Stomach smooth muscle (tissue), 2 donors: ENCODE measurements around the gene AP5S1.

Experiments used
- H3K27ac ChIP-seq: one replicate; pipeline ENCODE4 v1.7.0; 2013; ENCODE audit warnings: mild to moderate bottlenecking, low read length, inconsistent platforms
- H3K27me3 ChIP-seq, 2 donors: one replicate each; pipeline ENCODE4 v1.7.0; 2013; ENCODE audit warnings: low read length in 2 of 2; ENCODE audit not compliant: insufficient read depth in 2 of 2, control insufficient read depth in 1 of 2
- H3K36me3 ChIP-seq, 2 donors: one replicate each; pipeline ENCODE4 v1.7.0; 2013; ENCODE audit warnings: low read length in 2 of 2; ENCODE audit not compliant: control insufficient read depth in 2 of 2, insufficient read depth in 2 of 2
- H3K4me1 ChIP-seq: one replicate; pipeline ENCODE4 v1.7.0; 2013; ENCODE audit warnings: low read length; ENCODE audit not compliant: control insufficient read depth, insufficient read depth
- H3K4me3 ChIP-seq, 2 donors: one replicate each; pipeline ENCODE4 v1.7.0; 2013; ENCODE audit warnings: low read length in 2 of 2
- H3K9ac ChIP-seq, 2 donors: one replicate each; pipeline ENCODE4 v1.7.0; 2013; ENCODE audit warnings: low read length in 2 of 2, mild to moderate bottlenecking in 1 of 2
- H3K9me3 ChIP-seq, 2 donors: one replicate each; pipeline ENCODE4 v1.7.0; 2013; ENCODE audit warnings: low read length in 2 of 2; ENCODE audit not compliant: control insufficient read depth in 2 of 2
- donor health status: healthy.
- donor health status: Pancreatic carcinoma.

Gene AP5S1

DNA sequence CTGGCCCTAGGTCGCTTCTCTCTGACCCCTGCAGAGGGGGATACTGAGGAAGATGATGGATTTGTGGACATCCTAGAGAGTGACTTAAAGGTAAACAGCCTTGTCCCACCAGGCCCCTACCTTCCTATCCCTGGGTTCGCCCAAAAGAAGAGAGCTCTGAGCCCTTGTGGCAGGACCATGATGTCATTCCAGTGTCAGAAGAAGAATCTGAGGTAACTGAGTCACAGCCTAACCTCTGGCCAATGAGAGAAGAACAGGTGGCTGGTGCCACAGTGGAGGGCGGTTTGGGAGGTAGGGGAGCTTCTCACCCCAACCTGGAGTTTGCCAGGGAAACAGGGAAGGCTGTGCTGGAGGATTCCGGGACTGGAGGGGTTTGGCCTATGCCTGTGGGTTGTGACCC is 19.0 kb upstream of the AP5S1 start:
- peaks cover 49% of the 10 kb centered on the region for H3K4me1 ChIP-seq
- no peaks in the 10 kb centered on the region for H3K9me3 ChIP-seq
- peaks cover 42 to 48% of the 10 kb centered on the region in 2 donors for H3K36me3 ChIP-seq
- peak overlapping the region in 1 of 2 donors; percentile 29 for H3K9ac ChIP-seq
- H3K27ac ChIP-seq, result no peak overlapping the region
- no peaks in the 10 kb centered on the region for H3K27me3 ChIP-seq
- no peak overlapping the region for H3K4me3 ChIP-seq

DNA sequence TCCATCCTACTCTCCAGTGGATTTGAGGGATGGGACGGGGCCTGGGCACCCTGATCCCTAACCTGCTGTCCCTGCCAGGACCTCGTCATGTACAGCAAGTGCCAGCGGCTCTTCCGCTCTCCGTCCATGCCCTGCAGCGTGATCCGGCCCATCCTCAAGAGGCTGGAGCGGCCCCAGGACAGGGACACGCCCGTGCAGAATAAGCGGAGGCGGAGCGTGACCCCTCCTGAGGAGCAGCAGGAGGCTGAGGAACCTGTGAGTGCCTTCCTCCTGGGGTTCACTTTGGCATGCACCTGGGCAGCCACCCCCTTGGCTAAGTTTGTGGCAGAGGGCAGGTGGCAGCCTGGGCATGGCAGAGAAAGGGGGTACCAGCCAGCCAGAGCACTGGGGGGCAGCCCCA is 18.5 kb upstream of the AP5S1 start:
- Histone ChIP-seq H3K27ac (no peak overlapping the region), H3K36me3 (peaks cover 42 to 48% of the 10 kb centered on the region in 2 donors), H3K4me1 (peaks cover 48% of the 10 kb centered on the region), H3K27me3 (no peaks in the 10 kb centered on the region), H3K4me3 (no peak overlapping the region), H3K9me3 (no peaks in the 10 kb centered on the region), H3K9ac (no peak overlapping the region)

DNA sequence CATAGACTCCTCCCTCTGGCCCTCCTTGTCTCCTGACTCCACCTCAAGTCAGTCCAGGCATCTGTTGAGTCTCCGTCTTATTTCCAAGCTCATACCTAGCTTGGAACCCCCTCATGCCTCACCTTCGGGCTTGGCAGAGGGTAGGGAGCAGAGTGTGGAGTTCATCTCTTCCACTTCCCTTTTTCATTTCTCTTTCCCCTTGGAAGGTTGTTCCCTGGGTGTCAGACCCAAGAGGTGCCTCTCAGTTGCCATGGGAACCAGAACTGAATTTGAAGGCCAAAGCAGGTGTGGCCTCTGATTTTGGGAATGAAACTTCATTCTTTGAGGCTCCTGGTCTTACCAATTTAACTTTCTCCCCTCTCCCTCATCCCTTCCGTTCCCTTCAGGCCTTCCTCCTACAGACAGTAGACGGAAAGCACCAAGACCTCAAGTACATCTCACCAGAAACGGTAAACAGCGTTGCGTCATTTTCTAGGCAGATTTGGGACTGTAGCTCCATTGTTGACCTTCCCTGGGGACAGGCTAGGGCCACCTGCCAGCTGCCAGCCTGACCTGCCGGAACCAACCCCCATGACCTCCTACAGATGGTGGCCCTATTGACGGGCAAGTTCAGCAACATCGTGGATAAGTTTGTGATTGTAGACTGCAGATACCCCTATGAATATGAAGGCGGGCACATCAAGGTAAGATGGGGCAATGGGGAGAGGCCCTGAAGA is 17.7 kb upstream of the AP5S1 start:
- H3K27ac ChIP-seq, result no peak overlapping the region
- H3K36me3 ChIP-seq, result peaks cover 42 to 48% of the 10 kb centered on the region in 2 donors
- no peaks in the 10 kb centered on the region for H3K9me3 ChIP-seq
- no peak overlapping the region for H3K4me3 ChIP-seq
- no peak overlapping the region for H3K9ac ChIP-seq
- no peaks in the 10 kb centered on the region for H3K27me3 ChIP-seq
- peaks cover 48% of the 10 kb centered on the region for H3K4me1 ChIP-seq

DNA sequence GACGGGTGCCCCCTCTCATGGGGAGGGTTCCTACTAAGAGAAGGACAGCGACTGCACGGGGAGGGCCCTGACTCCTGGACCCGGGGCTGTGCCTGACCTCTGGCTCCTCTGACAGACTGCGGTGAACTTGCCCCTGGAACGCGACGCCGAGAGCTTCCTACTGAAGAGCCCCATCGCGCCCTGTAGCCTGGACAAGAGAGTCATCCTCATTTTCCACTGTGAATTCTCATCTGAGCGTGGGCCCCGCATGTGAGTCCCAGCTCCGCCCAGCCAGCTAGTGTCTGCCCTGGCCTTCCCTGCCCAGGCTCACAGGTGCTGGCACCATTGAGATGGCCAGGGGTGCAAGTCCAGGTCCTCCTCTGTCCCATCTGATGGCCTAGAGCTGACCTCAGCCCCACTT is 17.1 kb upstream of the AP5S1 start:
- H3K9ac ChIP-seq, result no peak overlapping the region
- H3K9me3 ChIP-seq, result no peaks in the 10 kb centered on the region
- H3K27me3 ChIP-seq, result no peaks in the 10 kb centered on the region
- H3K4me1 ChIP-seq, result peaks cover 48% of the 10 kb centered on the region
- no peak overlapping the region for H3K4me3 ChIP-seq
- peaks cover 42 to 48% of the 10 kb centered on the region in 2 donors for H3K36me3 ChIP-seq
- H3K27ac ChIP-seq, result peak overlapping the region; percentile 97

DNA sequence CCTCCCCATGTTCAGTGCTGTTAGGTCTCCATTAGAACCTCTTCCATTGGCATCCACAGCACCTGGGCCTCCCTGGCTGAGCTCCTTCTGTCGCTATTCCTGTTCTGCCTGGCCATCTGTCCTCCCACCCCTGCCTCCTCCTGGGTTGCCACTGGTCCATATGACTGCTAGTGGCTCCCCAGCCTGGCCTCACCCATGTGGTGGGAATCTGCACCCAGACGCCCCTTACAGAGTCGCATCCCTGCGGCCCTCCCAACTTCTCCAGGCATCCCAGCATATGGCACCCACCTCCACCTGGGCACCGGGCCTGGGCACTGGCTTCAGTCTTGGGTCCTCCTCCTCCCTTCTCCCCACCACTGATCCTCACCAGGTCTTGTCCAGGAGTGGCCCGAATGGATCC is 16.5 kb upstream of the AP5S1 start:
- Histone ChIP-seq H3K27ac (peak overlapping the region; percentile 97), H3K9ac (no peak overlapping the region), H3K27me3 (no peaks in the 10 kb centered on the region), H3K4me3 (no peak overlapping the region), H3K36me3 (peaks cover 42 to 47% of the 10 kb centered on the region in 2 donors), H3K9me3 (no peaks in the 10 kb centered on the region), H3K4me1 (peaks cover 44% of the 10 kb centered on the region)

DNA sequence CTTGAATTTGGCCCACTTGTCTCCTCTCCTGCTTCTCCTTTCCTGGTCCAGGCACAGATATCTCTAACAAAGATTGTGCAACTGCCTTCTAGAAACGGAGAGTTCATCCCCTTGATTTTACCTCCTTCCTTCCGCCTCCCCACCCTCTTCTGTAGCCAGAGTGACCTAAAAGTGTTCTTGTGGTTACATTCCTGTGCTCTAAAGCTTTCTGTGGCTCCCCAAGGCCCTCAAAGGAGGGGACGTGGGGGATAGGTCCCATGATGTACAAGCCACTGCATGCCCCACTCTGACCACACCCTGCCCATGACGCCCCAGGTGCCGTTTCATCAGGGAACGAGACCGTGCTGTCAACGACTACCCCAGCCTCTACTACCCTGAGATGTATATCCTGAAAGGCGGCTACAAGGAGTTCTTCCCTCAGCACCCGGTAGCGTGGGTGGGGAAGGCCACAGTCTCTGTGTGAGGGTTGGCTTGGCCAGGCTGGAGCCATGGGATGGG is 16.0 kb upstream of the AP5S1 start:
- Histone ChIP-seq H3K36me3 (peaks cover 42 to 45% of the 10 kb centered on the region in 2 donors), H3K27me3 (no peaks in the 10 kb centered on the region), H3K27ac (peak overlapping the region; percentile 97), H3K9me3 (no peaks in the 10 kb centered on the region), H3K9ac (no peak overlapping the region), H3K4me1 (peaks cover 40% of the 10 kb centered on the region), H3K4me3 (no peak overlapping the region)

DNA sequence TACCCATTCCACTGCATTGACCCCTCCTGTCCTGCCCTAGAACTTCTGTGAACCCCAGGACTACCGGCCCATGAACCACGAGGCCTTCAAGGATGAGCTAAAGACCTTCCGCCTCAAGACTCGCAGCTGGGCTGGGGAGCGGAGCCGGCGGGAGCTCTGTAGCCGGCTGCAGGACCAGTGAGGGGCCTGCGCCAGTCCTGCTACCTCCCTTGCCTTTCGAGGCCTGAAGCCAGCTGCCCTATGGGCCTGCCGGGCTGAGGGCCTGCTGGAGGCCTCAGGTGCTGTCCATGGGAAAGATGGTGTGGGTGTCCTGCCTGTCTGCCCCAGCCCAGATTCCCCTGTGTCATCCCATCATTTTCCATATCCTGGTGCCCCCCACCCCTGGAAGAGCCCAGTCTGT is 15.6 kb upstream of the AP5S1 start:
- H3K36me3 ChIP-seq, result peaks cover 42 to 45% of the 10 kb centered on the region in 2 donors
- H3K9me3 ChIP-seq, result no peaks in the 10 kb centered on the region
- no peaks in the 10 kb centered on the region for H3K27me3 ChIP-seq
- H3K4me1 ChIP-seq, result peaks cover 35% of the 10 kb centered on the region
- H3K4me3 ChIP-seq, result no peak overlapping the region
- peak overlapping the region in 1 of 2 donors; percentile 18 for H3K9ac ChIP-seq
- peak overlapping the region; percentile 97 for H3K27ac ChIP-seq

DNA sequence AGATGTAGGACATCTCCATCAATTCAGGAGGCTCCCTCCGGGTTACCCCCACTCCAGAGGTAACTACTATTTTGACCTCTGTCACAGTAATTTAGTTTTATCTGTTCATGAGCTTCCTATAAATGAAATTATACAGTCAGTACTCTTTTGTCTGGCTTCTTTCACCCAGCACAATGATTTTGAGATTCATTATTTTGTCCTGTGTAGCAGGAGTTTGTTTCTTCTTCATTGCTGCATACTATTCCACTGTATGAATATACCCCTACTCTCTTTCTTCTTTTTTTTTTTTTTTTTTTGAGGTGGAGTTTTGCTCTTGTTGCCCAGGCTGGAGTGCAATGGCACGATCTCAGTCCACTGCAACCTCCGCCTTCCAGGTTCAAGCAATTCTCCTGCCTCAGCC is 11.8 kb upstream of the AP5S1 start:
- Histone ChIP-seq H3K4me3 (peak overlapping the region in 1 of 2 donors; percentile 44), H3K9ac (peak overlapping the region; percentile 51 to 82), H3K9me3 (no peaks in the 10 kb centered on the region), H3K36me3 (peaks cover 10 to 14% of the 10 kb centered on the region in 2 donors), H3K27me3 (no peaks in the 10 kb centered on the region), H3K27ac (peak overlapping the region; percentile 97), H3K4me1 (peaks cover 60% of the 10 kb centered on the region)

DNA sequence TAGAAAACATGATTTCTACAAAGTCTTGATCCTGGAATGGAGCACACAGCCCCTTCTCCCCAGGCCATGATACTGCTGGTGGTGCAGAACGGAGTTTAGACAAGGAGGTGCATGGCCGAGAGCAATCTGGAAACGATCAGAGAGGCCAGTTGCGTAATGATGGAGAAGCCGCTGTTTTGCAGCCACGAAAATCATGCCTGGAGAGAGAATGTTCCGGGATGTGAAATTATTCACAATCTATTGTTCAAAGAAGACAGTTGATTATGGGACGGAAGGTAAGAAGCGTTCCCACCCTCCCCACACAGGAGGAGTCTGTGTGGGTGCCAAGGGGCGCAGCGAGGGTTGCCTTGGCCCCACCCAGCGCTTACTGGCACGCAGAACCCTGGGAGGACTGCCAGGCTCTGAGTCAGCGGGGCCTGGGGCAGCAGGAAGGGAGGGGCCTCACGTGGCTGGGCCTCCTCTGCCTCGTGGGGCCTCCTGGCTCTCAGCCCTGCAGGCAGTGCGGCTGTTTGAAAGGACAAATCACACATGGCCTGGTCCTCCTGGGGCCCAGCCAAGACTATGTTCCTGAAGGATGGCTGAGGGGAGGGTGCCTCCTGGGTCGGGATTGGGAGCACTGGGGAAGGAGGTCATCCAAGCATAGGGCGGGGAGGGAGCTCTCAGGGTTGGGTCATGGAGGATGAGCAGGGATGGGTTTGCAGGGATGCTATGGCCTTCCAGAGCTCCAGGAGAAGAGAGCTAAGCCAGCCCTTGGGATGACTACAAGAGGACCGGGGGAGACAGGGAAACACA is 8.7 kb upstream of the AP5S1 start:
- Histone ChIP-seq H3K9ac (peak overlapping the region; percentile 68 to 82), H3K36me3 (no peaks in the 10 kb centered on the region), H3K4me1 (peaks cover 51% of the 10 kb centered on the region), H3K27me3 (no peaks in the 10 kb centered on the region), H3K4me3 (peak overlapping the region; percentile 70 to 72), H3K27ac (peak overlapping the region; percentile 97), H3K9me3 (no peaks in the 10 kb centered on the region)

DNA sequence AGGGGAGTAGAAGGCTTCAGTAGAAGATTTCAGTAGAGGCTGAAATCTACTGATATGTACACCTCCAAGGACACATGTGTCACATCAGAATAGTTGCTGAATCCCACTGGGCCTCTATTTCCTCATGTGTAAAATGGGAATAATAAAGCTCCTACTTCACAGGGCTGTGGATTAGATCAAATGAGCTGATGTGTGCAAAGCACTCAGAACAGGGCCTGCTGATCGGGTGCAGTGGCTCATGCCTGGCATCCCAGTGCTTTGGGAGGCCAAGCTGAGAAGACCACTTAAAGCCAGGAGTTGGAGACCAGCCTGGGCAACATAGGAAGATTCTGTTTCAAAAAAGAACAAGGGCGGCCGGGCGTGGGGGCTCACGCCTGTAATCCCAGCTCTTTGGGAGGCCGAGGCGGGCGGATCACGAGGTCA is 8.1 kb upstream of the AP5S1 start:
- H3K4me1 ChIP-seq, result peaks cover 45% of the 10 kb centered on the region
- peak overlapping the region; percentile 21 to 36 for H3K9ac ChIP-seq
- peak overlapping the region in 1 of 2 donors; percentile 72 for H3K4me3 ChIP-seq
- peak overlapping the region; percentile 97 for H3K27ac ChIP-seq
- no peaks in the 10 kb centered on the region for H3K36me3 ChIP-seq
- H3K27me3 ChIP-seq, result no peaks in the 10 kb centered on the region
- no peaks in the 10 kb centered on the region for H3K9me3 ChIP-seq
